ENCODE data around the gene COBLL1.

The COBLL1 gene

DNA sequence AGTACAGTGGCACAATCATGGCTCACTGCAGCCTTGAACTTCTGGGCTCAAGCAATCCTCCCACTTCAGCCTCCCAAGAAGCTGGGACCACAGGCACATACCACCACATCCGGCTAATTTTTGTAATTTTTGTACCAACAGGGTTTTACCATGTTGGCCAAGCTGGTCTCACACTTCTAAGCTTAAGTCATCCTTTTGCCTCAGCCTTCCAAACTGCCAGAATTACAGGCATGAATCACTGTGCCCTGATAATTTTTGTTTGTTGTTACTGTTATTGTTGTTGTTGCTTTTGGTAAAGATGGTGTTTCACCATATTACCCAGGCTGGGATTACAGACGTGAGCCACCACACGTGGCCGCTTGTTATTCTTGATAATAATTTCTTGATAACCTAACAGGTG, 10.5 kb upstream of the COBLL1 start:
- DNase-seq, result no peak

DNA sequence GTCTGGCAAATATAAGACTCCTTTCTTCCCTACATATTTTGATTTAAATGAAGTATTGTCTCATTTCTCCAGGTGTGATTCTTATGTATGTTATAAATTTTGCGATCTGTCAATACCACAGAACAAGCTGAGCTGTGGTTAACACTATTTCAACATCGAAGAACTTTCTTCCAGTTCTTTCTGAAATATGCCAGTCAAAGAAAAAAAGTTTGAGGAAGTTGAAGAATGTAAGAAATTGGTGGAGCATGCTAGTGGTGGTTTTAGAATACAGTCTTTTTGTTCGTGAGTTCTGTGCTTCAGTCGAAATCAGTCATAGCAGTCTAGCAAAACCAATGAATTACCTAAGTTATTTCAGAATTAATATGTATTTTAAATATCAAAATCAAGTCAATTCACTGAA, 8.6 kb upstream of the COBLL1 start:
- no peak for DNase-seq

DNA sequence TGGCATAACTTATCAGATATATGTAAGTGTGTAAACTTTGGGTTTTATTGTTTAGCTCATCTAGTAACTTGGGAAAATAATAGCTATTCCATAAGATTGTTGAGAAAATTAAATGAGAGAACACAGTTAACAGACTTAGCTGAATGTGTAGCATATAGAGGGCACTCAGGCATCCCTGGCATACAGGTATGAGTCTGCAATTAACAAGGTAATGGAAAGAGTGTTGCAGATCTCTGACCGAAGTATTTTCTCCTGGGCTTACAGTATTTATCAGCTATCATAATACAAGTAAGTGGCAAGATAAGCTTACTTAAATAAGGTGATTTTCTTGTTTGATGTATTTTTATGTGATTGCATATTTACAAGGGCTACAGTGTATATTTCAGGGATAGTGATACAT, 7.9 kb upstream of the COBLL1 start:
- no peak for DNase-seq

DNA sequence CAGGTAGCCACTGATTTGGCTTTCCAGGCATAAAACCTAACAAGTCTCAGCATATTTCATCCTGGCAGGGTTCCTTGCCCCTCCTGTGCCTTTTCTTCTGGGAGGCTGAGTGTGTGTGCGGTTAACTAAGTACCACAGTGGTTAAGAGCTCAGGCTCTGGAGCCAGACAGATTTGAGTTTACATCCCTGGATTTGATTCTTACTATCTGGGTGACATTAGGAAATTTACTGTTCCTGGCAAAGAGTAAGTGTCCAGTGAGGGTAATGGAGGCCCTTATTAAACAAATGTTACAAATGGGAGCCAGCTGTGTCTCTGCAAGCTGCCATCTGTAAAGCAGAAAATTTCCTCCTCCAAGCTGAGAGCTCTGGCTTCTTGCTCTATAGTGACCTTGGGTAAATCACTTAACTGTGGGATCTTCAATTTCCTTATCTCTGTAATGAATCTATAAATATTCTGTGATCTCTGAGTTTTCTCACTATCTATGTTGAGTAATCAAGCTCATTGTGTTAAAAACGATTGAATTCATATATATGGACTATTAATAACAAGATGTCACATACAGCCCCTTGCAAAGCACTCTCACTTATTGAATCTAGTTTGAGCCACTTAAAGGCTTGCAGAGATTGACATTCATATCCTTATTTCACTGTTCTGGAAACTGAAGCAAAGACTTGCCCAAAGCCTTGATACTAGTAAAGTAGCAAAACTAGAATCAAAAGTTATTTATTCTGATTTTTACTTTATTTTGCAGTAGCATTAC, 6.5 kb upstream of the COBLL1 start:
- DNase-seq, result no peak

DNA sequence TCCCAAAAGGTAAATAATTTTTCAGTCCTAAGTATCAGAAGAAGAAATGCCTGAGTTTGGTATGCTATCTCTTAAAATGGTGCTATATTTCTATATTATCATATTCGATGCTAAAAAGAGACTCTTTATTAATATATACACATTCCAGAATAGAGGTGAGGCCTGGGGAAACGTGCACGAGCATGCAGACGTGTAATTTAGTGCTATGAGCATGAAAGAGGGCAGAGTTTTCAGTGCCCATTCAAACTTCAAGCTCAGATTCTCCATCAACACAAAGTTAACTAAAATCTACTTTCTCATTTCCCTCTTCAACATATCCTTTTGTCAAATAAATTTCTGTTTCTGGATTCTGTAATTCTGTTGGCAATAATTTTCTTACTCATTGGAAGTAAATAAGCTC, 5.7 kb upstream of the COBLL1 start:
- DNase-seq, result no peak

DNA sequence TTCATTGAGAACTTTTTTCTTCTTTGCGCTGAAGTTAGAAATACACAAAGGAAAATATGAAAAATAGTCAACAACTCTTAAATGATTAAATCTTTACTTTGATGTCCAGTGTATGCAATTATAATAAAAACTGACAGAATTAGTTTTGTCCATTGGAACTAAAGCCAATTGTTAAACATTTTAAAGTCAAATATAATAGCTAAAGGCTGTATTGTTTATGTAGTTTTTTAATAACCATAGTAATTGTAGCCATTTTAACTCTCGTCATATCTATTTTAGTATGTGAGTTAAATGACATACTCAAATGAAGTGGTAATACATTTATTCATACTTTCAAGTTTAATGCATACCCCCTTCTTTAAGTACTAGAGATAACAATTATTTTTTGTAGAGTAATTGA, 4.7 kb upstream of the COBLL1 start:
- DNase-seq, result no peak

DNA sequence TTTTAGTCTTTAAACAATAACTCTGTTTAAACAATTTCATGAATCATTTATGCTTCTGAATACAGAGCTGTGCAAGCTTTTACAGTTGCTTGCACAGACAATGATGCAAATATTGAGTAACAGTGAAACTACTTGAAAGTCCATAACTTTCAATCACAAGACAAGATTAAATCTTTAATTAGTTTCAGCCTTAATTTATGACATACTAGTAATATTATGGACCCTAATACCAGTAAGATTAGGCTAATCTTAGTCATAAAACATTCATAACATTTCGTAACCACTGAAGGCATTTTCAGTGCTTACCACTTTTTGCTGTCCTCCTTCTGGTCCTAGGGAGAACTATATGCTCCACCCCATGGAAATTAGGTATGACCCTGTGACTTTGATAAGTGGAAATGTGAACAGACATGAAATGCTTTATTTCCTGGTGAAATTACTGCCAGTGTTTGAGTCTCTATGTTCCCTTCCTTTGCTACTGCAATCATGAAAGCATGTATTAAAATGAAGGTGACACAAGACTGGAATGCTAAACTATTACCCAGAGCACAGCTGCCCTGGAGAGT, 1.8 kb upstream of the COBLL1 start:
- DNase-seq, result no peak

DNA sequence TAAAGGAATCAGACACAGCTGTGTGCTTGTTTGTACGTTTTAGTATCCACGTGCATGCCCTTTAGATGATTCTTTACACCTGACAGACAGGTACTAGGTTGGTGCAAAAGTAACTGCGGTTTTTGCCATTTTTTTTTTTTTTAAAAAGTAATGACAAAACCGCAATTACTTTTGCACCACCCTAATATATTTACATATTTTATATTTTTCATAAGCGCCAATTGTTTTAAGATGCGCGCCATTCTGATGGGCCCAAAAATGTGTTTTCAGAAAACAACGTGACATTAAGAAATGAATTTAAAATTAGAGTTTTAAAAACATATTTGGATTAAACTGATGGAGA, 972 bp upstream of the COBLL1 start:
- DNase-seq, result no peak

DNA sequence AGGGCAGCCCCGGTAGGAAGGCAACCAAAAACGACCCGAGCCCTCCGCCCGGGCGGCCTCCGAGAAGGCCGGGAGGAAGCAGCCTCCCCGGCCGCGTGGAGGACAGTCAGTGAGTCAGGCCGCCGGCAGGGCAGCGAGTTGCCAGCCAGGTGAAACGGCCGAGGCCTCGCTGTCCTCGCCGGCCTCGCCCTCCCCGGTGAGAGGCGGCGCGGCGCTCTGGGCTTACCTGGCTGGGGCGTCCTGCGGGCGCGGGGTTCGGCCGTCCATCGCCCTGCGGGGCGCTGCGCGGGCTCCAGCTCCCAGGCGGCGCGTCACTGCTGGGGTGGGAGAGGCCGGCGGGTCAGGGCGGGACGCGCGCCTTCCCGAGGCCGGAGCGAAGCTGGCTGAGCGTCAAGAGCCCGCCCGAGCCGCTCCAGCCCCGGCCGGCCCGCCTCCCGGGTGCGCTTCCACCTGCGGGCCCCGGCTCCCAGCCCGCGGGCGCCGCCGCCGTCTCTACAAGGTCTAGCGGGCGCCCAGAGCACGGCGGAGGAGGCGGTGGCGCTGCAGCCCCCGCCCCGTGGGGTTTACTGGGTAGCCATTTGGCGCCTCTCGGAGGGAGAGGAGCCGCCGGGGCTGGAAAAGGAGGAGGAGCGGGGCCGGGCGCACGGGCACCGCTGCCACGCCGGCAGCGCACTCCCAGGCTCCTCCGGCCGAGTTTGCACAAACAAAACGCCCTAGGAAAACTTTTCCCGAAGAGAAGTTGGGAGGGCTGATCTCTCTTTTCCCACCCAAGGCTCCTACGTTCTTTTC, 499 bp downstream of the COBLL1 start:
- DNase-seq, result peak in 2 of 5 experiments; percentile 6 to 44

DNA sequence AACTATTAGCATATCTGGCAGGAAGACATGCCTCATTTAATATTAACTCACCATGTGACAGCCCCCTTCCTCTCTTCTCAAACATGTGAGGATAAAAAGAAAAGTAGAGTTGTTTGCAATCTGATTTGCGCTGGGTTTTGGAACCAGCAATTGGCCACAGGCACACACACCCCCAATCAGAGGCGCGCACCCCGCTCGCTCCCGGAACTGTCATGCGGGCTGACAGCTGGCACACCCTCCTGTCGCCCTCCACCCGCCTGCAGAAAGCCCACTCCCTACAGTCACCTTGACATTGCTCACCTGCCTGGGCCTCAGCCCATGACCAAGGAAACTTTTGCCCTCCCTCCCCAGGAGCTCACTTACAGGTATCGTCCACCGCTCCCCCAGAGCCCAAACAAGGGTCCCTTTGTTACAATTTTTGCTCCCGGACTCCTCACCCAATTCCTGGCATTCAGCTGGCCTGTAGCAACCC, 1.1 kb downstream of the COBLL1 start:
- peak in 1 of 5 experiments; percentile 8 for DNase-seq

DNA sequence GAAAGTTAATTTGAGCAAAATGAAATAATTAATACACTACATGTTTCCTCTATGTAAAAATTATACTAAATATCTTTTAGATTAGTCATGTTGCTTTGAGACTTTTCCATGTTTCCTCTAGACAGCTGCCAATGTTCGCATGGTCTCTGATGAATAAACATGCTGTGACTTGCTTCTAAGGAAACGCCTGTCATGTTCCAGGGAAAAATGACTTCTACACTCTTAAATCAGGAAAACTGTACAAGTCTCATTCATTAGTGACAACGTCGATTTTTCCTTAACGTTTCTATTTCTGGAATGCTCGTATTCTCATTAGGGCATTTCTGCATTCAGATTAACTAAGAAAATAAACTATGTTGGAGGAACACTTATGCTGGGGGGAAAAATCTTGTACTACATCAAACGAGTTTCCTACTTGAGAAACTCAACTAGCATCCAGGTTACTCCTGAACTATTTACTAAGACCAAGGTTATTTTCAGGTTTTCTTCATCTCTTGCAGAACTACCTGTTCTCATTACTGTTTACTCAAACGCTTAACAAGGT, 1.6 kb downstream of the COBLL1 start:
- DNase-seq, result no peak

DNA sequence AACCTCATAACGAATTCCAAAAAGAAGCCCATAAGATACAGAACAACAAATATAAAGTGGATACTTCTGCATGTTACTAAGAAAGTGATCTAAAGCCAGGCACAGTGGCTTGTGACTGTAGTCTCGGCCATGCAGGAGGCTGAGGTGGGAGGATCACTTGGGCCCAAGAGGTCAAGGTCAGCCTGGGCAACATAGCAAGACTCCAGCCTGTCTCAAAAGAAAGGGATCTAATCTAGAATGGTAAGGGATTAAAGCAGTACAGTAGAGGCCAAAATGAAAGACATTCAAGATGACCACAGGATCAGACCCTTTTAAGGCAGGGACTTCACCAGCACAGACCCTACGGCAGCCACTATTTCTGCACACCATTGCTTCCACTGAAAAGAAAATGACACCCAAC, 3.8 kb downstream of the COBLL1 start:
- DNase-seq, result no peak

DNA sequence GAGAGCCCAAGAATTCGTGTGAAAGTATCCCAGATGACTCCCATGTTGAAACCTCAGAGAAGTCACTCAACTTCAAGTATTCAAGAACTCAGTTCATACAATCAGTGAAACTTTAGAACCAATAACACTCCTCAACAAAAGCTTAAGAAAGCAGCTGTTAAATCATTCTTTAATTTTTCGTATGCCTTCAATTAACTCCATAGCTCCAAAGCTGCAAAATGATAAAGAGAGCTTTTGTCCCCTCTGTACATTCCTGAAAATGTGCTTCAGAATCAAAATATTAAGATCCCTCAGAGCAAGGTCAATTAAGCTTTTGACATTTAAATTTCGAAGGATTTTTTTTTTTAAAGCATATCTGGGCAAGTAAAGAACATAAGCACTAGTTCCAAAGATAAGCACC, 4.7 kb downstream of the COBLL1 start:
- no peak for DNase-seq

DNA sequence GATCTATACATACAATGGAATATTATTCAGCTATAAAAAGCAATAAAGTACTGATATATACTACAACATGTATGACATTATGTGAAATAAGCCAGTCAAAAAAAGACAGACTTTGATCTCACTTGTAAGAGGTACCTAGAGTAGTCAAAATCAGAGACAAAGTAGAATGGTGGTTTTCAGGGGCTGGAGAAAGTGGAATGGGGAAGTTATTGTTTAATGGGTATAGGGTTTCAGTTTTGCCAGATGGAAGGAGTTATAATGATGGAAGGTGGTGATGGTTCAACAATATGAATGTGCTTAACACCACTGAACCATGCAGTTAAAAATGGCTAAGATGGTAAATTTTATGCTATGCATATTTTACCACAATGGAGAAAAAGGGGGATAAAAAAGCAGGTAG, 6.3 kb downstream of the COBLL1 start:
- no peak for DNase-seq

DNA sequence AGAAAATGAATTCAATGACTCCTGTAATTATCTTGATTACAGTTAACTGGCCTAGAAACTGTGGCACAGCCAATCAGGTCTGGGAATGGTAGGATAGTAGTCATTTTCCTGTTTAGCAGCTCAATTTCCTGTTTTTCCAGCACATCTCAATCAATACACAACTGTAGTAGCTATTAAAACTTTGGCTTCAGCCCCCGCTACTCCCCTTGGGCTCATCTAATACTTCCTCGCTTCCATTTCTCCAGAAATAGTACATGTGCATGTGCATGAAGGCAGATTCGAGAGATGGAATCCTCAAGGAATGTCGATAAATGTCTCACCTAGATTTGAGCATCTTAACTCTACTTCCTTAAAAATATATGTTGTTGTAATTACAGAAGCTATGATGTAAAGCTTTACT, 9.7 kb downstream of the COBLL1 start:
- DNase-seq, result no peak

DNA sequence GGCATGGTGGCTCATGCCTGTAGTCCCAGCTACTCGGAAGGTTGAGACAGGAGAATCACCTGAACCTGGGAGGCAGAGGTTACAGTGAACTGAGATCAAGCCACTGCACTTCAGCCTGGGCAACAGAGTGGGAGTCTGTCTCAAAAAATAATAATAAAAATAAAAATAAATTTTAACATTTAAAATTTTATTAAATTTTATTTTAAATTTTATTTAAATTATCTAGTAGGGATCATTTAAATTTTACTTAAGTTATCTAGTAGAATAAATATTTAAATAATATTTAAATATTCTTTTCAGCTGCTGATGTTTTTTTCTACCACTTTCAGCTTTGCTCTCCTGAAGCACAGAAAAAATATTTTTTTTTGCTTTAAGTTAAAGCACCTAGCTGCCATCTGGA, 10.4 kb downstream of the COBLL1 start:
- DNase-seq, result no peak

DNA sequence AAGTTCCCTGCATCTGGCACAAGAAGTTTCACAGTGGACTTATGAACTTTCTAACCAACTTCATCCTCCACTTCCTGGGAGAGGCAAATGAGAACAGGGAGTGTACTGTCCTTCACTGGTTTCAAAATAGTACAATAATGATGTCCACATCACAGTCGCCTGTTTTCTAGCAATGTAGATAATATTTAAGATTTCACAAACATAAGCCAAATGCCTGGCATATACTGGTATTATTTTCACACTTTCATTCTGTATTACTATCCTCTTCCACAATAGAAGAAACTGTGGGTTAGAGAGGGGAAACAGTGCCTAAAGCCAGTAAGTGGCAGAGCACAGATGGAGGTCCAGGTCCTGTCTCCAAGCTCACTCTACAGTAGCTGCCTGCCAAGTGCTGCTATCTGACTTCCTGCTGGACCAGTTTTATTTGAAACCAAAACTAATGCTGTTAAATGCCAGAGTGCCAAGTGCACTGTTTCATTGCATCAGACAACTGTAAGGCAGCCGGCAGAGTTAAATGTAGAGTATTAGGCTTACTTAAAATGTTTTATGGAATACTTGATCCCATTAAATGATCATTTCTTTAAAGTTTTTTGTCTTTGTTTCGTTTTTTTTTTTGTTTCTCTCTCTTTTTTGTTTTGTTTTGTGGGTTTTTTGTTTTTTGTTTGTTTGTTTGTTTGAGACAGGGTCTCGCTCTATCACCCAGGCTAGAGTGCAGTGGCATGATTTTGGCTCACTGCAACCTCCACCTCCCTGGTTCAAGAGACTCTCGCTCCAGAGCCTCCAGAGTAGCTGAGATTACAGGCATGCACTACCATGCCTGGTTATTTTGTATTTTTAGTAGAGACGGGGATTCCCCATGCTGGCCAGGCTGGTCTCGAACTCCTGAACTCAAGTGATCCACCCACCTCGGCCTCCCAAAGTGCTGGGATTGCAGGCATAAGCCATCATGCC, 15.1 kb downstream of the COBLL1 start:
- no peak for DNase-seq

DNA sequence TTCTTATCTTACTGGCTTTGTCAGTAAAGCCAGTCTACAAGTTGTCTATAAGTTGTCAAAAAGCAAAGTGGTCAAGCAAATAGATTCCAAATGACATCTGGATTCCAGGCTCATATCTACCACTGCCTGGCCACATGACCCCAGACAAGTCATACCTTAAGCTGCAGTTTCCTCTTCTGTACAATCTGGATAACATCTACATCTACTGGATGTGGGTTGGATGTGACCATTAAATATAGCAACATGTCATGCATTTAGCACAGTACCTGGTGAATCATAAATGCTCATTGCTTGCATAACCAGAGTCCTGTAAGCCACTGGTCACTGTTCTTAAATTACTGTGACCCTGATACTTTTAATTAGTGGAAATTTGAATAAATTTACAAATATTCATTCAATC, 16.8 kb downstream of the COBLL1 start:
- DNase-seq, result peak in 1 of 5 experiments; percentile 7

DNA sequence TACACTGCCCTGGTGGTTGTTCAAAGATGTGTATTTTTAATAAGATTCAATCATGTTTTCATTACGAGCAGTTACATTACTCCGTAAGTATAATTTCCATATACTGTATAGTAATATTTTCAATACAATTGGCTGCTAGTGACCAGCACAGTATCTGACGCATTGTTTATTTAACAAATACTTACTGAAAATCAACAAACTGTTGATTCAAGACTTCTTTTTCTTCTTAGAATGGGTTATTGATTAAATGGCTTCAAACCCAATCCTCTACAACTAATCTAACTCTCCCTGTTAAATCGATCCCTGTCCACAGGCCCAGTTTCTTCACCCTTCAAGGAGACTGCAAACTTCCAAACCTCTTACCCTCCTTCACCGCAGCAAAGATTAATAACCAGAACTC, 18.5 kb downstream of the COBLL1 start:
- DNase-seq, result no peak

DNA sequence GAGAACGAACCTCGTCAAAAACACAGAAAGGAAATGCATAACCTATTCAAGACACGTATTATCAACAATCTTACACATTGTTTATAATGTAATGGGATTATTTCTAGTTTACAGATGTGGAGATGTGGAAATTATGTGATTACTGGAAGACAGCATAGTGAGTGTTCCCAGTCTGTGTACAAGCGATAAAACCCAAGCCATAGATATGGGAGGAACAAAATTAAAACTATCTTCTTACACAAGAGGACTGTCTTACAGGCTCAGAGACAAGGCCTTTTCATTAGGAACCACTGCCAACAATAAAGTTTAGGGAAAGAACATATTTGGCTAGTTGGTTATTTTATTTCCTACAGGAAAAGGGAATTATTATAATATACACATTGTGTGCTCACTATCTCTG, 20.3 kb downstream of the COBLL1 start:
- no peak for DNase-seq

DNA sequence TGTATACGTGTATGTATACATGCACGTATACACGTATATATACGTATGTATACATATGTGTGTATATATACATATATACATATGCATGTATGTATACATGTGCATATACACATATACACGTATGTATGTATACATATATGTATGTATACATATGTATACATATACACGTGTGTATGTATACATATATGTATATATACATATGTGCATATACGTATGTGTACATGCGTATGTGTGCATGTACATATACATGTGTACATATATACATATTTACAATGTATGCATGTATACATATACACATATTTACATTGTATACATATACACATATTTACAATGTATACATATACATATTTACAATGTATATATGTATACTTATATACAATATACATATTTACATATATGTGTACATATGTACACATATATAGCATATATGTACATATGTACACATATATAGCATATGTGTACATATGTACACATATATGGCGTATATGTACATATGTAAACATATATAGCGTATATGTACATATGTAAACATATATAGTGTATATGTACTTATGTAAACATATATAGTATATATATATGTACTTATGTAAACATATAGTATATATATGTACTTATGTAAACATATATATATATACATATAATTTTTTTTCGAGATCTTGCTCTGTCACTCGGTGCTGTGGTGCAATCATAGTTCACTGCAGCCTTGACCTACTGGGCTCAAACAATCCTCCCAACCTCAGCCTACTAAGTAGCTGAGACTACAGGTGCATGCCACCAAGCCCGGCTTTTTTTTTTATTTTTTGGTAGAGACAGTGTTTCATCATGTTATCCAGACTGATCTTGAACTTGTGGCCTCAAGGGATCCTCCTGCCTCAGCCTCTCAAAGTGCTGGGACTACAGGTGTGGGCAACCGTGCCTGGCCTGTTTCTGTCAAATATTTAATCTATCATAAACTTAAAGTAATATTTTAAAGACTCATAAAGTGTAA, 23.2 kb downstream of the COBLL1 start:
- DNase-seq, result no peak
